ENCODE data around the gene VPS52.

Gene VPS52

GRCh38 chr6:33259032-33259431, 12.6 kb downstream of the VPS52 start:
- H3K4me3 ChIP-seq (ENCODE audit: low read length) = no peak overlapping the region
- TF ChIP-seq CTCF (IDR thresholded peaks at IDR 0.05; ENCODE audit: insufficient read depth, low read depth, low read length, missing control alignments) = no peak
- DNase-seq (ENCODE audit: low read depth) = peak; percentile 81

GRCh38 chr6:33254591-33254990, 17.1 kb downstream of the VPS52 start:
- H3K4me3 ChIP-seq (ENCODE audit: low read length) = no peak overlapping the region
- DNase-seq (ENCODE audit: low read depth) = peak; percentile 46
- no peak for TF ChIP-seq CTCF (IDR thresholded peaks at IDR 0.05; ENCODE audit: insufficient read depth, low read depth, low read length, missing control alignments)

- no peak for DNase-seq (ENCODE audit: low read depth)
- TF ChIP-seq CTCF (IDR thresholded peaks at IDR 0.05; ENCODE audit: insufficient read depth, low read depth, low read length, missing control alignments) = no peak
- H3K4me3 ChIP-seq (ENCODE audit: low read length) = no peak overlapping the region
These were observed 18.9 kb downstream of the VPS52 start for GRCh38 chr6:33252759-33253158.

- no peak for DNase-seq (ENCODE audit: low read depth)
- no peak for TF ChIP-seq CTCF (IDR thresholded peaks at IDR 0.05; ENCODE audit: insufficient read depth, low read depth, low read length, missing control alignments)
- no peak overlapping the region for H3K4me3 ChIP-seq (ENCODE audit: low read length)
These were observed 20.2 kb downstream of the VPS52 start for GRCh38 chr6:33251395-33252012.

- no peak for TF ChIP-seq CTCF (IDR thresholded peaks at IDR 0.05; ENCODE audit: insufficient read depth, low read depth, low read length, missing control alignments)
- H3K4me3 ChIP-seq (ENCODE audit: low read length) = no peak overlapping the region
- DNase-seq (ENCODE audit: low read depth) = no peak
These were observed 20.9 kb downstream of the VPS52 start for GRCh38 chr6:33250731-33251130.

- DNase-seq (ENCODE audit: low read depth) = peak; percentile 94
- peak overlapping the region; percentile 77 for H3K4me3 ChIP-seq (ENCODE audit: low read length)
These were observed 21.7 kb downstream of the VPS52 start for GRCh38 chr6:33249732-33250630.

More at GRCh38 chr6:33249732-33250630, 21.7 kb downstream of the VPS52 start:
- TF ChIP-seq CTCF (IDR thresholded peaks at IDR 0.05; ENCODE audit: insufficient read depth, low read depth, low read length, missing control alignments) = no peak

All from epithelial cell of esophagus (primary cell).